ENCODE results near the gene SPTB.

Gene SPTB

GRCh38 chr14:64728856-64729255 is 150.9 kb downstream of the SPTB start:
- DNase-seq (ENCODE audit: low read depth): no peak

GRCh38 chr14:64728106-64728505 is 151.6 kb downstream of the SPTB start:
- DNase-seq (ENCODE audit: low read depth): no peak

GRCh38 chr14:64727551-64728071 is 152.1 kb downstream of the SPTB start:
- DNase-seq (ENCODE audit: low read depth): no peak

GRCh38 chr14:64726585-64726890 is 153.2 kb downstream of the SPTB start:
- DNase-seq (ENCODE audit: low read depth): no peak

GRCh38 chr14:64725879-64726584 is 153.7 kb downstream of the SPTB start:
- DNase-seq (ENCODE audit: low read depth): no peak

- no peak for DNase-seq (ENCODE audit: low read depth)
Observed at GRCh38 chr14:64725261-64725815, 154.4 kb downstream of the SPTB start.

GRCh38 chr14:64724578-64724930 is 155.2 kb downstream of the SPTB start:
- DNase-seq (ENCODE audit: low read depth): no peak

- no peak for DNase-seq (ENCODE audit: low read depth)
Observed at GRCh38 chr14:64723691-64724577, 155.8 kb downstream of the SPTB start.

- DNase-seq (ENCODE audit: low read depth): no peak
Observed at GRCh38 chr14:64722842-64723447, 156.8 kb downstream of the SPTB start.

- no peak for DNase-seq (ENCODE audit: low read depth)
Observed at GRCh38 chr14:64721899-64722298, 157.8 kb downstream of the SPTB start.

GRCh38 chr14:64721391-64721791 is 158.3 kb downstream of the SPTB start:
- DNase-seq (ENCODE audit: low read depth): no peak

GRCh38 chr14:64720131-64720576 is 159.6 kb downstream of the SPTB start:
- DNase-seq (ENCODE audit: low read depth): peak; percentile 79

- no peak for DNase-seq (ENCODE audit: low read depth)
Observed at GRCh38 chr14:64719601-64720000, 160.1 kb downstream of the SPTB start.

- DNase-seq (ENCODE audit: low read depth): no peak
Observed at GRCh38 chr14:64718762-64719161, 160.9 kb downstream of the SPTB start.

- DNase-seq (ENCODE audit: low read depth): no peak
Observed at GRCh38 chr14:64717870-64718269, 161.8 kb downstream of the SPTB start.

GRCh38 chr14:64715628-64716412 is 163.9 kb downstream of the SPTB start:
- DNase-seq (ENCODE audit: low read depth): no peak

- no peak for DNase-seq (ENCODE audit: low read depth)
Observed at GRCh38 chr14:64715146-64715627, 164.5 kb downstream of the SPTB start.

GRCh38 chr14:64714432-64715025 is 165.2 kb downstream of the SPTB start:
- no peak for DNase-seq (ENCODE audit: low read depth)

GRCh38 chr14:64713677-64714076 is 166.0 kb downstream of the SPTB start:
- DNase-seq (ENCODE audit: low read depth): no peak

- DNase-seq (ENCODE audit: low read depth): no peak
Observed at GRCh38 chr14:64711039-64711438, 168.7 kb downstream of the SPTB start.

GRCh38 chr14:64709126-64709525 is 170.6 kb downstream of the SPTB start:
- no peak for DNase-seq (ENCODE audit: low read depth)

All from HS-5 (cell line).